ENCODE data around the gene DPH7. TPM values are rescaled to one million over a fixed set of nuclear protein-coding genes. Genes with fewer than 3 reads are reported as not detected.
A peak's percentile ranks its signal among the peaks of the same experiment; 100 is the strongest.
"Not testable (repeated sequence)": the region's sequence is repeated elsewhere in the genome, so short reads cannot be mapped to it uniquely, and the experiment has no call there.

DPH7 gene
- polyA plus RNA-seq, 4 donors, result 35.4 to 48.2 (median 45.3) TPM

- no peak for DNase-seq (ENCODE audit: low read depth in 4 of 4, low spot score in 3 of 4)
Measured at GRCh38 chr9:137606734-137607138, 28.0 kb upstream of the DPH7 start.

GRCh38 chr9:137606005-137606621, 27.4 kb upstream of the DPH7 start:
- DNase-seq (ENCODE audit: low read depth in 4 of 4, low spot score in 3 of 4), result no peak

GRCh38 chr9:137605121-137606004, 26.6 kb upstream of the DPH7 start, which contains the start of gene ARRDC1:
ARRDC1 (plus strand) TSS chr9:137605686; CDS start chr9:137605718, 32 bp downstream.
- DNase-seq (ENCODE audit: low read depth in 4 of 4, low spot score in 3 of 4), result peak; percentile 69 to 82 (median 78)

- DNase-seq (ENCODE audit: low read depth in 4 of 4, low spot score in 3 of 4), result no peak
Measured at GRCh38 chr9:137604345-137605086, 25.8 kb upstream of the DPH7 start.

GRCh38 chr9:137603879-137604278, 25.2 kb upstream of the DPH7 start:
- no peak for DNase-seq (ENCODE audit: low read depth in 4 of 4, low spot score in 3 of 4)

GRCh38 chr9:137602661-137603060, 23.9 kb upstream of the DPH7 start:
- no peak for DNase-seq (ENCODE audit: low read depth in 4 of 4, low spot score in 3 of 4)

GRCh38 chr9:137598943-137599342, 20.2 kb upstream of the DPH7 start:
- DNase-seq (ENCODE audit: low read depth in 4 of 4, low spot score in 3 of 4), result no peak

GRCh38 chr9:137596577-137596976, 17.9 kb upstream of the DPH7 start:
- DNase-seq (ENCODE audit: low read depth in 4 of 4, low spot score in 3 of 4), result not testable (repeated sequence)

GRCh38 chr9:137593176-137593575, 14.5 kb upstream of the DPH7 start:
- no peak for DNase-seq (ENCODE audit: low read depth in 4 of 4, low spot score in 3 of 4)

GRCh38 chr9:137592767-137593166, 14.0 kb upstream of the DPH7 start:
- no peak for DNase-seq (ENCODE audit: low read depth in 4 of 4, low spot score in 3 of 4)

GRCh38 chr9:137590469-137591383, 12.0 kb upstream of the DPH7 start, which contains the start of gene ZMYND19:
ZMYND19 (minus strand) TSS chr9:137590512; CDS start chr9:137590263, 249 bp downstream.
- peak; percentile 73 to 86 (median 82) for DNase-seq (ENCODE audit: low read depth in 4 of 4, low spot score in 3 of 4)

- no peak for DNase-seq (ENCODE audit: low read depth in 4 of 4, low spot score in 3 of 4)
Measured at GRCh38 chr9:137590123-137590468, 11.4 kb upstream of the DPH7 start.

- no peak for DNase-seq (ENCODE audit: low read depth in 4 of 4, low spot score in 3 of 4)
Measured at GRCh38 chr9:137589441-137590122, 10.9 kb upstream of the DPH7 start.

GRCh38 chr9:137588891-137589290, 10.2 kb upstream of the DPH7 start:
- DNase-seq (ENCODE audit: low read depth in 4 of 4, low spot score in 3 of 4), result no peak

- no peak for DNase-seq (ENCODE audit: low read depth in 4 of 4, low spot score in 3 of 4)
Measured at GRCh38 chr9:137588311-137588710, 9.6 kb upstream of the DPH7 start.

GRCh38 chr9:137586854-137587253, 8.1 kb upstream of the DPH7 start:
- no peak for DNase-seq (ENCODE audit: low read depth in 4 of 4, low spot score in 3 of 4)

GRCh38 chr9:137583957-137584356, 5.2 kb upstream of the DPH7 start:
- DNase-seq (ENCODE audit: low read depth in 4 of 4, low spot score in 3 of 4), result no peak

- DNase-seq (ENCODE audit: low read depth in 4 of 4, low spot score in 3 of 4), result no peak
Measured at GRCh38 chr9:137583347-137583746, 4.6 kb upstream of the DPH7 start.

GRCh38 chr9:137582286-137582860, 3.6 kb upstream of the DPH7 start:
- DNase-seq (ENCODE audit: low read depth in 4 of 4, low spot score in 3 of 4), result no peak
